NT2/D1 (cell line): ENCODE measurements around the gene GPS1.

Source experiments
- SUZ12 ChIP-seq: IDR thresholded peaks from 2 replicates; pipeline ENCODE4 v1.6.1; 2011; ENCODE audit not compliant: insufficient read length, insufficient read depth; ENCODE audit errors: extremely low read depth
- ZNF274 ChIP-seq: IDR thresholded peaks from 2 replicates; pipeline ENCODE4 v1.6.1; 2011; ENCODE audit warnings: mild to moderate bottlenecking, low read depth, low read length

GRCh38 chr17:82047379-82047778 is 4.3 kb upstream of the GPS1 start:
- TF ChIP-seq ZNF274: no peak
- no peak for TF ChIP-seq SUZ12
